Mesenteric fat pad (tissue), 1 donor: ENCODE data around the gene KCNQ1OT1. TPM values are rescaled to one million over a fixed set of nuclear protein-coding genes. Genes with fewer than 3 reads are reported as not detected.

Experiments
- DNase-seq: peaks from one replicate; pipeline ENCODE4 v3.0.0-alpha.2; 2020; ENCODE audit warnings: low spot score
- total RNA-seq: library from RNA; stranded (reverse); fragmentation: NEBNext Ultra II Directional; extraction: Animal tissue kit (Norgen Biotek cat#: 25700); gene quantifications from one replicate; pipeline ENCODE4 v1.2.1, GENCODE V29; 2021
- donor health status: DM: yes; HTN: yes; CAD: no.

KCNQ1OT1 gene
- total RNA-seq, 1 donor from 2014 or later, result 3.0 TPM

GRCh38 chr11:2561696-2562581 is 137.9 kb downstream of the KCNQ1OT1 start:
- DNase-seq, result peak; percentile 87

- peak; percentile 37 for DNase-seq
Measured at GRCh38 chr11:2559527-2560311, 140.1 kb downstream of the KCNQ1OT1 start.

GRCh38 chr11:2558861-2559526 is 140.8 kb downstream of the KCNQ1OT1 start:
- DNase-seq, result peak; percentile 76

- peak; percentile 85 for DNase-seq
Measured at GRCh38 chr11:2558397-2558796, 141.4 kb downstream of the KCNQ1OT1 start.

Other genes with a start within 250 kb of the KCNQ1OT1 start
- 252 TPM for gene CDKN1C, start 185.8 kb upstream of the KCNQ1OT1 start, total RNA-seq
- 6.8 TPM for gene PHLDA2, start 229.4 kb upstream of the KCNQ1OT1 start, total RNA-seq